Dermis blood vessel endothelial cell (primary cell): ENCODE measurements around the gene MTOR. TPM values are rescaled to one million over a fixed set of nuclear protein-coding genes. Genes with fewer than 3 reads are reported as not detected.
"Not testable (repeated sequence)": the region's sequence is repeated elsewhere in the genome, so short reads cannot be mapped to it uniquely, and the experiment has no call there.

Experiments used
- DNase-seq: peaks from one replicate; pipeline ENCODE4 v3.0.0; 2010
- total RNA-seq: library from RNA; depleted of rRNA; stranded (reverse); fragments of >200 nt; gene quantifications from 2 replicates; pipeline ENCODE4 v1.2.3, GENCODE V29; 2014

MTOR gene
- total RNA-seq, 1 donor from 2014 or later: 63.5 TPM

DNA sequence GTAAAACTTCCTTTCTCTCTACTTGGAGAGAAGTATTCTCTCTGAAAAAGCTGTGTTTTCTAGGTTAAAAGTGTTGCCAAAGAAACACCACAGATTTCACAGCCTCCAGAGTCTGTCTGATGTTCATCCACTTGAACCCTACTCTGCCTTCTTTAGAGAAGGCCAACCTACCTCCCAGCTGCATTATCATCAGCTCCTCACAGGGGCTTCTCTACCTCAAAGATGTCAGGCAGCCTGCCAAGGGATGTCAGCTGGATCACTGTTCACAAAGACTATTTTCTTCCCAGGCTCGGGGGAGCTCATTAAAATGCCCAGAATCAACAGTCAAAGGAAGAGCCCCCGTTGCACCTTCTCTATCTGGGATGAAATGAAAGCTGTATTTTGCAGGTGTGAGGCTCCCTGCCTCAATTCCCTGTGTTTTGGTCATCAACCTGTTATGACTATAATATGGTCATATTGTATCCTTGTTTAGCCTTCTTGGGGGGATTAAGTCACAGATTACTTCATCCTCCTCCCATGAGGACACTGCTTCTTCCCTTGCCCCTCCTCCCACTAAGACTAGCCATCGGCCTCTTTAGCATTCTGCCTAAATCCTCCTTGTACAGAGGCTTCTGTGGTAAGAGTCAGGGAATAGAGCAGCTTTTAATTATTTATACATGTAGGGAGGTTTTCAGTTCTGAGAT, 47.5 kb downstream of the MTOR start:
- DNase-seq: no peak

DNA sequence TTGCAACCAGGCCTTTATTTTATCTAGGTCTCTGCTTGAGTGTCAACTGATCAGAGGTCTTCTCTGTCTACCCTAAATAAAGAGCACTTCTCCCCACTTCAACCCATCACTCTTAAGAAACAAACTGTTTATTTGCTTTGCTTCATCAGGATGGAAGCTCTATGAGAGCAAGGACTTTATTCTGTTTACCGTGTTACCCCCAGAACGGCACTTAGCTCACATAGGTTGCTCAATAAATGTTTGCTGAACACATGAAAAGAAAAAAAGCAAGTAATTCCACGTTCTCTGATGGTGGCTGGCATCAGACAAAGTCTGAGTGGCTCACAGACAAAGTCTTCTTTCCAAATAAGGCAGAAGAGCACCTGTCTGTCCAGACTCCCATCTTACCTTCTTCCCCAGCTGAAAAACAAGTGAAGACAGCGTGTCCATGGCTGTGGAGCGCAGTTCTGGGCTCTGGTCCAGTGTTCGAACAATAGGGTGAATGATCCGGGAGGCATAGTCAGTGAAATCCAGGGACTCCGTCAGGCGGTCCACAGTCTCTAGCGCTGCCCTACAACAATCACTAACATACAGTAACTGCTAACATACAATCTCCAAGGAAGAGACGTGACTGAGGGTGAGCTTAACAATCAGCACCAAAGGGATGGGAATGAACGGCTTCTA, 50.3 kb downstream of the MTOR start:
- no peak for DNase-seq

DNA sequence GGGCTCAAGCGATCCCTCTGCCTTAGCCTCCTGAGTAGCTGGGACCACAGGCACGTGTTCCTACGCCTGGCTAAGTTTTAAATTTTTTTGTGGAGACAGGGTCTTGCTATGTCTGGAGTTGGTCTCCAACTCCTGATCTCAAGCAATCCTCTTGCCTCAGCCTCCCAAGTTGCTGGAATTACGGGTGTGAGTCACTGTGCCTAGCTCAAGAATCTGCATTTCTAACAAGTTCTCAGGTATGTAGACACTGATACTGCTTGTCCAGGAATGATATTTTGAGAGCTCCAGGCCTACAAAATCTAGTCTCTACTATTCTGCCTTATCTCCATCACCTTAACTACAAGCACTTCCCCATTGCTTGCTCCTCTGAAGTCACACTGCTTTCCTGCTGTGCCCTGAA, 50.9 kb downstream of the MTOR start:
- DNase-seq: no peak

DNA sequence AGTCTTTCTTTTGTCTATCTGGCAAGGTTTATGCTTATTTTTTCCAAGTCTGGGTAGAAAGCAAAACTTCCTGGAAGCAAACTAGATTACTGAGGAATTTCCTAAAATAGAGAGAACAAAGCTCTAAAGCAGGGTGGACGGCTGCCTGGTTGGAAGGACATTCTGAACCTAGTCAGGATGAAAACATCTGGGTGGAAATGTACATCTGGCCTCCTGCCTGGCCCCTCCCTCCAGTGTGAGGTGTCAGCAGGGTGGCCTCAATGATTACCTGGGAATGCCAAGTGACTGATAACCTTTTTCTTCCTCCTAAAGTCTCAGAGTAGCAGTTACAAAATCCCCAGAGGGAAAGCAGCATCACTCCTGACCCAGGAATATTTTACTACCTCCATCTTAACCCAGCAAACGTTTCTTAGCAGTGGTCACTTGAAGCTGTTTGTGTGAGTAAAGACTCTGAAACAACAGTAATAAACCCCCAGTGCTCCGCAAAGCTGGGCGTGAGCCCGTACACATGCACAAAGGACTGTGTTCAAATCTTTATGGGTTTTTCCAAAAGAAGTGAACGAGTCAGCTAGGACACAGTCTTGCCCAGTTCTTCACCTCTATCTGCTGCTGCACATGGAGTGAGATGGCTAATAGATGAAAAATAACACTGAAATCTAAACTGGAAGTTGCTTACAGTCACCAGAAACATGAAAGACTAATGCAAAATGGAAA, 54.3 kb downstream of the MTOR start:
- DNase-seq: no peak

DNA sequence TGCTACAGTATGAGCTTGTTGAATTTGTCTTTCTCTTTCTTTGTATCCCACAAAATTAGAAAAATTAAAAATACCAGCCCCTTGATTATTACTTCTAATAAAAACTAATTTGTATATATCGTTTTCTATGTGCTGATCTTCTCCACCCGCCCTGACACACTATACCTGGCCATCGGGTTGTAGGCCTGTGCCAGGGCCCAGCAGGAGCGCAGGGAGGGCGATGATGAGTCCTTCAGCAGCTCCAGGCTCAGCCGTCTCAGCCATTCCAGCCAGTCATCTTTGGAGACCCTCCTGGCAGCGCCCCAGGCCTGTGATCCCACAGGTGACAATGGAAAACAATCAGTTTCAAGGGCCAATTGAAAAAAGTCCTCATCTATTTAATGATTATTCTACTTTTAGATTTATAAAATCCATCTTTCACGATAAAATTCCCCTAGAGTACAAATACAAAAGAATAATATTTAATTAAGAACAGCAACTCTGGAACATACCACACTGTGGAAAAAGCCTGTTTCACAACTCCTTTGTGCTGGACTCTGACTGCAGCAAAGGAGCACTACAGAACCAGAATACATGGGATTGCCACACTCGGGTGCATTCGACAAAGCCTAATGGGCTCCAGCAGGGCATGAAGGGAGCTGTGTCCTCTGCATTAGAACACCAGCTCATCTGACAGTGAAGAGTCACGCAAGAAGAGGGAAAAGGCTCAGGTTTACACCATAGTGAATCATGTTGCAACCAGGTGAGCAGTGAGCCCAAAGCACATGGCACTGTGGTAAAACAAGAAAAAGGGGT, 57.8 kb downstream of the MTOR start:
- no peak for DNase-seq

DNA sequence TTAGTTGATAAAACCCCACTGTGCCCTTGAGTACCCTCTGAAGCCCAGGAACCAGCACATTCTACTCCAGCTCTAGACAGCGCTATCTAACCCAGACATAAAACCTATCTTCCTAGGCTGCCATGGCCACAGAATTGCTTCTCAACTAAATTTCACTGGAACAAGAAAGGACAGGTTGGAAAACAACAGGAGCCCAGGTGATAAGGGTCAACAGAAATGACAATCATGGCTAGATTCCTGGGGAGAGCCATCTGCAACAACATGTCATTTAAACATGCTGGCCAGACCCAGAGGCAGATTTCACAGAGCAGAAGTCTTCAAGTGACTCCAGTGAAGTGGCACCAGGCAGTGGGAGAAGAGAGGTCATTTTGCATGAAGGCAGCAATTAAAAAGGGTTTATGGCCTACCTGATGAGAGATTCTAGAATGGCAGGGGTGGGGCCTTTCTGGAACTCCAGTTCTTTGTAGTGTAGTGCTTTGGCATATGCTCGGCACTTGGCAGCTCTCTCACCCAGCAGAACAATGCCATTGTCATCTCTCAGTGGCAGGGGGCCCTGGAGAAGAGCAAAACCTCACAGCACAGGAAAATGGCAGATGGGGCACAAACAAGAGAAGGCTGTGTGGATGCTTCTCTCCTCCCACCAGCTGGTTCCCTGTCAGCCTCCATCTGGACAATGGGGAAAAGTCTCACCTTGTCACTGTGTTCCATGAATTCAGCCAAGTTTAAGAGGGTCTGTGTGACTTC, 63.3 kb downstream of the MTOR start:
- DNase-seq: no peak

DNA sequence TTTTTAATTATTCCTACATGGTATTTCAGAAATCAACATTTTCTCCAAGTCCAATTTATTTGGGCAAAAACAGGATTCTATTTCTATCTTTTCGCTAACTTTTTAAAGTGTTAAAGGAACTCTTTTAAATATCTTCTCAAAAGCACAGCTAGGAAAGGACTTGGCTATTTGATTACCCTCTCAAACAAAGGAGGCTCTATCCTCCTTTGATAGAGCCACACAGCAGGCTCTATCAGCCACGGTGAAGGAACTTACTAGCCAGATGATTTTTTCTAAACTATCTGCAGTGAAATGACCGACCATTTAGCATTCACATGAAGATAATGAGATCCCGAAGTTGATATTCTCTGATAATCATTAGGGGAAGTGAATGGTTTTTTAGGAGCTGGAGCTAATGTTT, 64.1 kb downstream of the MTOR start:
- no peak for DNase-seq

DNA sequence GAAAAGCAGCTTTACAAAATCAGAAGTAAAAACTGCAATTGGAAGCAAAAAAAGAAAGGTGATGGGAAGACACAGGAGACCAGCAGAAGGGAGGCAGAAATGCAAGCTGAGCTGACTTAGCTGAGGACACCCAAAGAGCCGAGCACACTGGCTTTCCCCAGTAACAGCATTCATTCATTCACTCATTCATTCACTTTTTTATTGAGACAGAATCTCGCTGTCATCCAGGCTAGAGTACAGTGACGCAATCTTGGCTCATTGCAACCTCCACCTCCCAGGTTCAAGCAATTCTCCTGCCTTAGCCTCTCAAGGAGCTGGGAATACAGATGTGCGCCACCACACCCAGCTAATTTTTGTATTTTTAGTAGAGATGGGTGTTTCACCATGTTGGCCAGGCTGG, 65.0 kb downstream of the MTOR start:
- no peak for DNase-seq

DNA sequence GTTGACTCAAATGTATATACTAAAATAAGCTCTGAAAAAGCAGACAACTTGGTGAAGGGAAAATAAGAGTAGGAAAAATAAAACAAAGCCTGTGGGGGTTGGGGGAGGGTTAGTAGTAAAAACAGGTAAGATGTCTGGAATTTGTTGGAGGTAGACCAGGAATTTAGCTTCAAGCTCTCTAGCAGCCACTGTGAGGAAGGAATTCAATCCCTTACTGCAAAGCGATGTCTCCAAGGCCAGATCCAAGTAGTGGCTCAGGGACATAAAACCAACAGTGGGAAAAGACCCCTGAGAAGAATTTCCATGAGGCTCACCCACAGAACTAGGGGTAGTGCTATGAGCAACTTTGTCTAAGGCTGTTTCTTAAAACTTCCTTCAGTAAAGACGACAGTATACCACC, 65.4 kb downstream of the MTOR start:
- peak; percentile 49 for DNase-seq

DNA sequence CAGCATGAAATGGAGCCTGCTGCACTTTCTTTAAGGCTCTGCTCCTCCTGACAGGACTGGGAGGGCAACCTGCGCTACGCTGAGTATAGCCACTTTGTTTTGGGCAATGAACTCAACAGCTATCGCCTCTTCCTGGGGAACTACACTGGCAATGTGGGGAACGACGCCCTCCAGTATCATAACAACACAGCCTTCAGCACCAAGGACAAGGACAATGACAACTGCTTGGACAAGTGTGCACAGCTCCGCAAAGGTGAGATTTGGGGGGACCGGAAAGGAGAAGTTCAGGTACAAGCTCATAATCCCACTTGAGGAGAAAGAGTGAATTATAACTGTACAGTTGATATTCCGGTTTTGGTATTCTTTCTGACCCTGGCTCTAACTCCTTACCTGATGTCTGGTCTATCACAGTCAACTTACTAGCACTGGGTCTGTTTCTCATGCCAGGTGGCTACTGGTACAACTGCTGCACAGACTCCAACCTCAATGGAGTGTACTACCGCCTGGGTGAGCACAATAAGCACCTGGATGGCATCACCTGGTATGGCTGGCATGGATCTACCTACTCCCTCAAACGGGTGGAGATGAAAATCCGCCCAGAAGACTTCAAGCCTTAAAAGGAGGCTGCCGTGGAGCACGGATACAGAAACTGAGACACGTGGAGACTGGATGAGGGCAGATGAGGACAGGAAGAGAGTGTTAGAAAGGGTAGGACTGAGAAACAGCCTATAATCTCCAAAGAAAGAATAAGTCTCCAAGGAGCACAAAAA, 67.8 kb downstream of the MTOR start:
- DNase-seq: peak; percentile 17

DNA sequence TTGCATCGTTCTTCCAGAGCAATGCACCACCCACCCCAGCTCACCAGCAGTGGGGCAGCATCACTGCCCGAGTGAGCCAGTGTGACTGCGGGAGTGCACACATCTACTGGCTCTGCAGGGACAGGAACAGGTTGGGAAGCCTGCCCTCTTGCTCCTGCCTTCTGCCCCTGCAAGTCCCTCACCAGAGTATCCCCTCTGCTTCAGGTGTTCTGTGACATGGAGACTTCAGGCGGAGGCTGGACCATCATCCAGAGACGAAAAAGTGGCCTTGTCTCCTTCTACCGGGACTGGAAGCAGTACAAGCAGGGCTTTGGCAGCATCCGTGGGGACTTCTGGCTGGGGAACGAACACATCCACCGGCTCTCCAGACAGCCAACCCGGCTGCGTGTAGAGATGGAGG, 69.0 kb downstream of the MTOR start:
- DNase-seq: no peak

DNA sequence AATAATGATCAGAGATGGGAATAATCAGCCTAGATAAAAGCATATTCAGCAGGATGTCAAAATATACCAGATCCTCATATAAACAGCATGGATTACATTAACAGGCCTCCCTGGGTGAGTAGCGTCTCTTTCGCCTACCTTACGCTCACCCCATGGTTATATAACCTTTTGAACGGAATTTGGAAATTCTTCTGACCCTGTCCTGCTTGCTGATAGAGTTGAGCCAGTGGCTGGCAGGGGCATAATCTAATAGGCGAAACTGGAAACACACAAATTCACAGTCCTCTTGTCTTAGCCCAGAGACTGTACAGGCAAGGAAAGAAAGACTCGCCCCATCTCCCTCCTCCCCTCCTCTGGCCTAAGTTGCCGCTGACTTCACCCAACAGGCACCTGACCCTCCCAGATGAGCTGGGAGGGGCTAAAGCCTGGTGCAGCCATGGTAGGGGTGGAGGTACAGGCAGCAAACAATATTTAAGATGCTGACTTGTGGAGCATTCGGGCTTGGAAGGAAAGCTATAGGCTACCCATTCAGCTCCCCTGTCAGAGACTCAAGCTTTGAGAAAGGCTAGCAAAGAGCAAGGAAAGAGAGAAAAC, 73.4 kb downstream of the MTOR start, which contains the start of gene ANGPTL7:
Gene ANGPTL7, plus strand, starts transcription at position 498 of the 594 bp plus-strand sequence. CDS start 225 bp downstream, outside the sequence.
- DNase-seq: no peak

DNA sequence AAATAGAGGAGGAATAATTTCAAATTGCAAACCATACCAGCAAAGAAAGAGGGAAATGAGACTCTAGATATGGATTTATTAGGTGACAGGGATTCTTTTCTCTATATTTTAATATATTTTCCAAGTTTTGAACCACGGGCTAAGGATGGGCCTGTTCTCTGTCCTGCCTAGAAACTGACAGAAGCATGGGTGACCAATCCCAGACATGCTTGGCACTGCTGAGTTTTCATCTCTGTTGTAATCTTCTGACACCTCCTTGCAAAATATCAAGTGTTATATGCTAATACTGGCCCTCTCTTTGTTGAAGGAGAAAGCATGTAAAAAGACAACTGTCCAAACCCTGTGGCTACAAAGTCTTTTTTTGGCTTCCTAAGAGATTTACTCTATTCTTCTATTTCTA, 74.0 kb downstream of the MTOR start:
- DNase-seq: no peak

DNA sequence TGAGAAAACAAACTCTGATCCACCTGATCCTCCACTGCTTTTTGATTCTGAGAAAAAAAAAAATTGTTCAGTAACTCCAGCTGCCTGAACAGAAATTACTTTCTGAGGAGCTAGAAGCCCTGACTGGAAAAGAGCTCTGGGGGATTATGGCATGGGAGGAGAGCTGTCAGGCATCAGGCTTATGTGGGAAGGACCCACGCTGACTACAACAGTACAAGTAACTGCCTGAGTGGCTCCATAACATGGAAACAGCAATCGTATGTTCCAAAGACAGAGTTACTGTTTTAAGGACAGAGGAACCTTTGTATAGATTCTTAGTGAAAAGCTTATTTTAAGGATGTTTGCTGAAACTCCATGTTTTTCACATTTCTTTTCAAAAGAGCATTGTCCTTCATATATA, 74.4 kb downstream of the MTOR start:
- no peak for DNase-seq

DNA sequence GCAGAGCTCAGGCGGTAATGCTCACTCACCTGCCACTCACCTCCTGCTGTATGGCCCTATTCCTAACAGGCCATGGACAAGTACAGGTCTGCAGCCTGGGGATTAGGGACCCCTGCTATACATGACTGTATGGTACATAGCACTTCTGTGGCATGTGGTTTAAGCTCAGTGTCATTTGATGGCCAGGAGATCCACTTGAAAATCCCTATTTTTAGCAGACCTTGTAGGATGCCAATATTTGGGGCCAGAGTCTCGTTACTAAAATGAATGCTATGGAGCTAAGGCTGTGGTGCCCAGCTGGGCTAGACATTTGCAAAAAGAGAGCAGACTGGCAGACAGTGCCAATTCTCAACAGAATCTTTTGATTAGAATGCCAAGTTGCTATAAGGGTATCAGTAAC, 74.9 kb downstream of the MTOR start:
- DNase-seq: no peak

DNA sequence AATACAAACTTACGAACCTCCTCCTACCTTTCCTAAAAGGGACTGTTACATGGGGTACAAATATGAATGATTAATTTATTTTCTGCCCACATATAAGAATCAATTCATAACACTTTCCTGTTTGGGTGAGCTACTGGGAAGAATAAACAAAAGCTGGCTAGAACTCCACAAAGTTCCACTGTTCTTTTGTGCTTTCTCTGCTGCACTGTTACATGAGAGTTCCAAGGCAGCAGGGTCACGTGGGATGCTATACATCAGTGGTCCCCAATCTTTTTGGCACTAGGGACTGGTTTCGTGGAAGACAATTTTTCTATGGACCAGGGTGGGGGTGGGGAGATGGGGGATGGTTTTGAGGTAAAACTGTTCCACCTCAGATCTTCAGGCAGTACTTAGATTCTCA, 75.4 kb downstream of the MTOR start:
- DNase-seq: no peak

DNA sequence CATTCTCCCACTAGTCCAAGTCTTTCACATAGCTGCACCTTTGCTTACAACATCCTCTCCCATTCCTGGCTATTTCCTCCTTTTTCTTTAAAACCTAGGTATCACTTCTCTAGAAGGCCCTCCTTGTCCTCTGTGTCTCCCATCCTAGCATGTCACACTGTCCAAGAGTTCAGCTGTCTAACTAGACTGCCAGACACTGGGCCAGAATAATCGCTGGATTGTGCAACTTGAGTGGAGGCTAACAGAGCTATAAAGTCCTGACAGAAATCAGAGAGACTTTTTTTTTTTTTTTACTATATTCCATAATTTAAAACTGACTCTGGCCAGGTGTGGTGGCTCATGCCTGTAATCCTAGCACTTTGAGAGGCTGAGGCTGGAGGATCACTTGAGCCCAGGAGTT, 77.4 kb downstream of the MTOR start:
- DNase-seq: no peak

DNA sequence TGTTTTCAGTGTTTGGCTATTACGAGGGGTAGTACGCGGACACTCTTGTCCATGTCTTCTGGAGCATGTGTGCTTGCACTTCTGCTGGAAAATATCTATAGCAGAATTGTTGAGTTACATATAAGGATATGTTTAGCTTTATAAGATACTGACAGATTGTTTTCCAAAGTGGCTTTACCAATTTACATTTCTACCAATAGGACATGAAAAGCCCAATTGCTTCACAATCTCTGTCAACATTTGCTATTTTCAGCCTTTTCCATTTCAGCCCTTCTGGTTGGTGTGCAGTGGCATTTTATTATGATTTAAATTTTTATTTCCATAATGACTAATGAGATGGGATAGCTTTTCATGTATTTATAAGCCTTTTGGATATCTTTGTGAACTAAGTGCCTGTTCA, 79.5 kb downstream of the MTOR start:
- DNase-seq: no peak

DNA sequence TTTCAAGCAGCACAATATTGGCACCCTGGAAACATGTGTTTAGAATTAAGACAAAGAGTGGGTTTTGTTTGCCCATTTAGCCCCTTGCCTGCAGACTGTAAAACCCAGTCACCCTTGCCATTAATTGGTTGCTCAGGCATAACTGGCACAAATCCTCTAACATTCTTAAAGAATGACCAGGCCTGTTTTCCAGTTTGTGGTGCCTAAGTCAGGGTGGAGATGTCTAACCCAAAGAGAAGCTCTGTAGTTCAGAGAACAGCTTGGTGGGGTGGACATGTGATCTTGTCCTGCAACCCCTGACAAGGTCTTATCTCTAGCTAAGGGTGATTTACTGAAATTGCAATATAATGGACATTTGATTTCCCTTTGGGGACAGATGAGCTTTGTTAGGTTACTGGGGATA, 82.0 kb downstream of the MTOR start:
- no peak for DNase-seq

DNA sequence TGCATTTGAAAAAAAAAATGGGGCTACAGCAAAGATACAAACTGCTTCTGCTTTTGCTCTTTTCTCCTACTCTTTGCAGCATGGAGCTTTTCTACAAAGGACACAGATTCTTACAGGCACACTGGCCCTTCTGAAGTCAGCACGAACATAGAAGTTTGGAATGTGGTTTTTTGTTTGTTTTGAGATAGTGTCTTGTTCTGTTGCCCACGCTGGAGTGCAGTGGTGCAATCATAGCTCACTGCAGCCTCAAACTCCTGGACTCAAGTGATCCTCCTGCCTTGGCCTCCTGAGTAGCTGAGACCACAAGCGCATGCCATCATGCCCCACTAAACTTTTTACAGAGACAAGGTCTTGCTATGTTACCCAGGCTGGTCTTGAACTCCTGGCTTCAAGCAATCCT, 82.6 kb downstream of the MTOR start:
- not testable (repeated sequence) for DNase-seq

DNA sequence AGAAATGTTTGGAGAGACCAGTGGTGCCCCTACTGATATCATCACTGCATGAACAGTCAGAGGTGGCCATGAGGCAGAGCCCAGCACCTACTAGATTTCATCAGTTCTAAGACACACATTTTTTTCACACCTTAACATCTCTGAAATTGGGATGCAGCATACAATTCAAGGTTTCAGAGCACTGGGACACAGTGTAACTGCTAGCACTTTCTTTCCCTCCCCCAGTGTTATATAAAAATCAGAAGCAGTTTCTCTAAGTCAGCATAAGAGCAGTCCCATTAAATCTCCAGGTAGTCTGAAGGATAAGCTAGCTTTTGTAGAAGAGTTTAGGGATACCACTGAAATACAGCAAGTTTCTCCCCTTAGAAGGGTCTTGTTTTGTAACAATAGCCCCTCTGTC, 83.2 kb downstream of the MTOR start:
- DNase-seq: no peak
